HG03025 (cell line): ENCODE data around the gene ZNG1C.
"Not testable (repeated sequence)": the region's sequence is repeated elsewhere in the genome, so short reads cannot be mapped to it uniquely, and the experiment has no call there.

Source experiments
- ATAC-seq: cut with Tn5 transposase; IDR thresholded peaks from one replicate; pipeline ENCODE4 v1.9.1; 2021; ENCODE audit warnings: mild to moderate bottlenecking, moderate library complexity; ENCODE audit not compliant: unreplicated experiment, low FRiP score

ZNG1C gene

GRCh38 chr9:68342265-68343025 is 100.7 kb downstream of the ZNG1C start:
- peak; percentile 78 for ATAC-seq

- not testable (repeated sequence) for ATAC-seq
These were observed 101.5 kb downstream of the ZNG1C start for GRCh38 chr9:68343242-68343641.

GRCh38 chr9:68343992-68344391 is 102.2 kb downstream of the ZNG1C start:
- ATAC-seq = not testable (repeated sequence)
